Left ventricle myocardium inferior (tissue), 1 donor: ENCODE results near the gene NT5DC2. TPM values are rescaled to one million over a fixed set of nuclear protein-coding genes. Genes with fewer than 3 reads are reported as not detected.
A peak's percentile ranks its signal among the peaks of the same experiment; 100 is the strongest.

Experiments used
- DNase-seq: peaks from one replicate; pipeline ENCODE4 v3.0.0-alpha.2; 2020
- H3K27ac ChIP-seq: fragments of 200-600 bp; replicated peaks from 2 replicates; pipeline ENCODE4 v1.8.0; 2021
- H3K27me3 ChIP-seq: fragments of 200-600 bp; 2 replicates; pipeline ENCODE4 v1.8.0; 2021; ENCODE audit warnings: low read depth
- H3K36me3 ChIP-seq: fragments of 200-600 bp; 2 replicates; pipeline ENCODE4 v1.8.0; 2021
- H3K4me1 ChIP-seq: fragments of 200-600 bp; 2 replicates; pipeline ENCODE4 v1.8.0; 2021
- H3K4me3 ChIP-seq: fragments of 200-600 bp; 2 replicates; pipeline ENCODE4 v1.8.0; 2021; ENCODE audit warnings: mild to moderate bottlenecking, moderate library complexity
- H3K9me3 ChIP-seq: fragments of 200-600 bp; replicated peaks from 2 replicates; pipeline ENCODE4 v1.8.0; 2021
- intact Hi-C: fragments of 100-400 bp; cut with micrococcal nuclease; formaldehyde crosslinking; loops from one replicate; pipeline ENCODE4 v1.11.0; 2022
- total RNA-seq: library from RNA; stranded (reverse); fragmentation: NEBNext Ultra II Directional; extraction: Animal tissue kit (Norgen Biotek cat#: 25700); gene quantifications from one replicate; pipeline ENCODE4 v1.2.1, GENCODE V29; 2021
- TF ChIP-seq, protein P1 (sequence below): fragments of 200-600 bp; IDR thresholded peaks from 2 replicates; pipeline ENCODE4 v1.8.0; 2021; ENCODE audit warnings: antibody characterized with exemption, mild to moderate bottlenecking, borderline replicate concordance
- donor health status: DM: no; HTN: yes; CAD: no; lungs with severe emphysema.

Gene NT5DC2
- total RNA-seq, 1 donor from 2014 or later = 69.3 TPM

DNA sequence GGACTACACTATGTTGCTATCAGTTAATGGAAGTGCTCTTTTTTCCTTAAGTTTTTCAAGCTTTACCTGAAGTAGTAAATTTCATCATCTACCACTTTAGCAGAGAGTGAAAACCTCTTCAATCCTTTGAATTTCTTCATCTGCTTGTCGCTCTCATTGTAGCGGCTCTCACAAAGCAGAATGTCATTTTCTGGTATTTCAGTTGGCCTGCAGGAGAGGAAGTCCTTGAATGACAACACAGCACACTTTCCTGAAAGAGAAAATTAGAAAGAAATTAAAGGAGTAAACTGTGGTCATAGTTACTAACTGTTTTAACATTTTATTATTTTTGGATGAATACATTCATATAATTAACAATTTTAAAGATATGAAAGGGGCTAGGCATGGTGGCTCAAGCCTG, 30.3 kb upstream of the NT5DC2 start:
- Histone ChIP-seq H3K9me3 (no peaks in the 10 kb centered on the region), H3K27me3 (no peaks in the 10 kb centered on the region), H3K36me3 (peaks cover 69% of the 10 kb centered on the region), H3K27ac (no peak overlapping the region), H3K4me3 (no peak overlapping the region), H3K4me1 (peaks cover 17% of the 10 kb centered on the region)
- no peak for DNase-seq
- TF ChIP-seq, protein P1, sequence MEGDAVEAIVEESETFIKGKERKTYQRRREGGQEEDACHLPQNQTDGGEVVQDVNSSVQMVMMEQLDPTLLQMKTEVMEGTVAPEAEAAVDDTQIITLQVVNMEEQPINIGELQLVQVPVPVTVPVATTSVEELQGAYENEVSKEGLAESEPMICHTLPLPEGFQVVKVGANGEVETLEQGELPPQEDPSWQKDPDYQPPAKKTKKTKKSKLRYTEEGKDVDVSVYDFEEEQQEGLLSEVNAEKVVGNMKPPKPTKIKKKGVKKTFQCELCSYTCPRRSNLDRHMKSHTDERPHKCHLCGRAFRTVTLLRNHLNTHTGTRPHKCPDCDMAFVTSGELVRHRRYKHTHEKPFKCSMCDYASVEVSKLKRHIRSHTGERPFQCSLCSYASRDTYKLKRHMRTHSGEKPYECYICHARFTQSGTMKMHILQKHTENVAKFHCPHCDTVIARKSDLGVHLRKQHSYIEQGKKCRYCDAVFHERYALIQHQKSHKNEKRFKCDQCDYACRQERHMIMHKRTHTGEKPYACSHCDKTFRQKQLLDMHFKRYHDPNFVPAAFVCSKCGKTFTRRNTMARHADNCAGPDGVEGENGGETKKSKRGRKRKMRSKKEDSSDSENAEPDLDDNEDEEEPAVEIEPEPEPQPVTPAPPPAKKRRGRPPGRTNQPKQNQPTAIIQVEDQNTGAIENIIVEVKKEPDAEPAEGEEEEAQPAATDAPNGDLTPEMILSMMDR = no peak
- intact Hi-C loops = no loop called here

DNA sequence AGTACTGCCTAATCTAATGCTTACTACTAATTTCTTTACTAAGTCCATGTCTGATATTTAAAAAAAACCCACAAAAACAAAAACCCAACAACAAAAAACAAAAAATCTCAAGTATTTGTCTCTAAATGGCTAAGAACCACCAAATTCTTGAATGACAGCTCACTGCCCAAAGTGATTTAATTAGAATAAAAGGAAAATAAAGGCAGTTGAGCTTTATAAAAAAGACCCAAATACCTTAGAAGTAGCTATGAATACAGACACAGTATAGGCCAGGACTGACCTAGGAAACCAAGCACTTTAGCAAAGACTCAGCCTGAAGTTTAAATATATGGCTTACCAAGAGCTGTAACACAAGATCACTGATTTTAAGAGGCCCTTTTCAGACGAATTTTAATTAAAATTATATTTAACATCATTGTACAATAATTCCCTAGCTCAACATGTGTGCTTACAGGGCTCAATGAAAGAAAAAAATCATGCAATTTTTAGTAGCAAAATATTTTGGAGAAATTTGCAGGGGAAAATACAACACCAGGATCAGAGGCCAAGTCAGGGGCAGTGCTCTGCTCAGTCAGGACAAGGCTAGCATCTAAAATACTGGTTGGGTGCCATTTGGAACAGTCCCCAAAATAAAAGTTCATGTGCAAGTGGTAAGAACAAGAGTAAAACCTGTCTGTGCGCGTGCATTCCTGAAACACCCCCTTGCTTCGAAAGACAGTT, 27.5 kb upstream of the NT5DC2 start:
- Histone ChIP-seq H3K27ac (no peak overlapping the region), H3K27me3 (no peaks in the 10 kb centered on the region), H3K4me1 (peaks cover 27% of the 10 kb centered on the region), H3K36me3 (peaks cover 80% of the 10 kb centered on the region), H3K4me3 (no peak overlapping the region), H3K9me3 (no peaks in the 10 kb centered on the region)
- TF ChIP-seq, protein P1 = no peak
- intact Hi-C loops = no loop called here
- no peak for DNase-seq

DNA sequence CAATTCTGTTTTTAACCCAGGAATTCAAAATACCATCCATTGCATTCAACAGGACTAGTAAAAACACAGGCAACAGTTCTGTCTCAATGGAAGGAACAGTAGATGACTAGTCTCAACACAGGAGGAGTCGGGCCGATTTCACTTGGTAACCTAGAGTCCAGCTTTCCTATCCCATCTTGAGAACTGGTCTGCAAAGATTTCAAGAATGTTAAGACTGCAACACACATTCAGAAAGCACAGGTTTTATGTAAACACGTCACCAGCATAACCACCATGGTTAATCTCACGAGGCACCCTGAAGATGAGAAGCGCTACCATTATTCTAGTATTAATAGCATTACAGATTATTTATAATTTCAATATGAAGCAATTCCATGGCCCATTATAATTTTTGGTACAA, 24.8 kb upstream of the NT5DC2 start:
- TF ChIP-seq, protein P1 = no peak
- intact Hi-C loops = no loop called here
- no peak overlapping the region for H3K4me3 ChIP-seq
- no peaks in the 10 kb centered on the region for H3K9me3 ChIP-seq
- H3K27ac ChIP-seq = no peak overlapping the region
- H3K36me3 ChIP-seq = peaks cover 80% of the 10 kb centered on the region
- peaks cover 46% of the 10 kb centered on the region for H3K4me1 ChIP-seq
- H3K27me3 ChIP-seq = no peaks in the 10 kb centered on the region
- no peak for DNase-seq

DNA sequence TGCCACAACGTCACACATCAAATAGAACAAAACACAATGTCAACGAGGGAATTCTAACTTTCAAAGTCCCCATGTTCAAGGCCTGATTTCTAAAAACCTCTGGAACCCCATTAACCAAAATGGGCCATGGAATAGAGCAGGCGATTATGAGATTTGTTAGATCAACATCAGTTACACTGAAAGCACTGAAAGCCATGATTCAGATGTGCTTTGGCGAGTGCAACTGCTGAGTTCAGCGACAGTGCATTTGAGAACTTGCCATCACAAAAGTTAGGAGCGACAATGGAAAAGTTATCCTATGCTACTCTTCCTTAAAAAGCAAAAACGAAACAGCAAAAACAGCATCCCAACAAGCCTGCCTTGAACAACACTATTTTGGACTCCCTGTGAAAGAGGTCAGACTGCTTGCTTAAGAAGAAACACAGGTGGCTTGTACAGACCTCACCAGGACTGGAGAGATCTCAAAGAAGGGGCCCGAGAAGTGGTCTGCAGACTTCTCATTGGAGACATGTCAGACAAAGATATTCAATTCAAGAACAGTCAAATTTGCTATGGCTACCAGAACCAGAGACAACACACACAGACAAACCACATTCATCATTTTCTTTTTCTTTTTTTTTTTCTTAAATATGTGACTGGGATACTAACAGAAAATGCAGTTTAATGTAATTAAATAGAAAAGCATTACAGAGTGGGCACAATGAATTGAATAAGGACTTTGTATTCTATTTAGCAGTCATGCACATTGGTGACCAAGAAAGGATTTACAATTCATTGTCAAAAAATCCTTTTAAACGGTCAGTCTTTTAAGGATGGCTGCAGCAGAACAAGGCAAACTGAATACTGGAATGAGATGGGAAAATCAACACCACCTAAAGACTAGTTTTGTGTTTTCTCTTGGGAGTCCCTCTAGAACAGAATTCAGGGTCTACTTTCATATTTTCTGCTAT, 23.6 kb upstream of the NT5DC2 start:
- H3K27me3 ChIP-seq = no peaks in the 10 kb centered on the region
- H3K4me3 ChIP-seq = no peak overlapping the region
- intact Hi-C loops = no loop called here
- H3K36me3 ChIP-seq = peaks cover 78% of the 10 kb centered on the region
- no peak overlapping the region for H3K27ac ChIP-seq
- H3K9me3 ChIP-seq = no peaks in the 10 kb centered on the region
- no peak for DNase-seq
- TF ChIP-seq, protein P1 = no peak
- H3K4me1 ChIP-seq = peaks cover 49% of the 10 kb centered on the region

DNA sequence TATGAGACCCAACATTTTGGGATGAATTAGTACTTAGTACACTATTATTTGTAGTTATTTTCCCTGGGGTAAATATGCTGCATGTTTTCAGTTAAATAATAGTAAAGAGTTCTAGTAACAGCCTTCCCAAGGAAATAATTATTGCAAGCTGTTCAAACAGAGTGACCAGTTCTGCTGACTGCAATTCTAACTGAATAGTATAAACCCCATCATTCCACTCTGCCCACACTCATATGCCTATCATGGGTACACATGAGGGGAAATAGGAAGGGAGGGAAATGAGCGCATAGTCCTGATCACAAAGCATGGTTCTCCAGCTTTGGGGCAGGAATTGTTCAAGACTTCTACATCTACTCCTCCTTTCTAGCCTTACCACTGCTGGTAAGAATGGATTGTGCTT, 21.4 kb upstream of the NT5DC2 start:
- TF ChIP-seq, protein P1 = no peak
- intact Hi-C loops = no loop called here
- peaks cover 68% of the 10 kb centered on the region for H3K36me3 ChIP-seq
- H3K27me3 ChIP-seq = no peaks in the 10 kb centered on the region
- no peak for DNase-seq
- no peaks in the 10 kb centered on the region for H3K9me3 ChIP-seq
- peaks cover 52% of the 10 kb centered on the region for H3K4me1 ChIP-seq
- H3K4me3 ChIP-seq = no peak overlapping the region
- H3K27ac ChIP-seq = peak overlapping the region; percentile 6
